ENCODE data around the gene LSP1.

- TF ChIP-seq CTCF (IDR thresholded peaks at IDR 0.05) = no peak
- TF ChIP-seq POLR2AphosphoS5 (IDR thresholded peaks at IDR 0.05) = no peak
- TF ChIP-seq POLR2A (IDR thresholded peaks at IDR 0.05) = no peak
Observed at GRCh38 chr11:1887451-1888346, 34.8 kb downstream of the LSP1 start.
